BE2C (cell line): ENCODE results near the gene BCL11A.

Experiments used
- DNase-seq: peaks from one replicate; pipeline ENCODE4 v3.0.0-alpha.2; 2020
- H3K27me3 ChIP-seq: fragments of 250-450 bp; sonication (Bioruptor Pico); 2 replicates; pipeline ENCODE4 v1.5.1; 2020; ENCODE audit warnings: mild to moderate bottlenecking
- H3K36me3 ChIP-seq: fragments of 250-450 bp; sonication (Bioruptor Pico); 2 replicates; pipeline ENCODE4 v1.5.1; 2020; ENCODE audit warnings: mild to moderate bottlenecking
- H3K4me1 ChIP-seq: fragments of 250-450 bp; sonication (Bioruptor Pico); 2 replicates; pipeline ENCODE4 v1.5.1; 2020
- H3K4me3 ChIP-seq: 2 replicates; pipeline ENCODE4 v1.5.1; 2011; ENCODE audit warnings: low read depth, low read length
- H3K9me3 ChIP-seq: fragments of 250-450 bp; sonication (Bioruptor Pico); 2 replicates; pipeline ENCODE4 v1.5.1; 2020
- TF ChIP-seq, protein P1 (sequence below): IDR thresholded peaks from 2 replicates; pipeline ENCODE4 v1.5.1; 2012; ENCODE audit warnings: mild to moderate bottlenecking, low read depth, low read length

BCL11A gene

DNA sequence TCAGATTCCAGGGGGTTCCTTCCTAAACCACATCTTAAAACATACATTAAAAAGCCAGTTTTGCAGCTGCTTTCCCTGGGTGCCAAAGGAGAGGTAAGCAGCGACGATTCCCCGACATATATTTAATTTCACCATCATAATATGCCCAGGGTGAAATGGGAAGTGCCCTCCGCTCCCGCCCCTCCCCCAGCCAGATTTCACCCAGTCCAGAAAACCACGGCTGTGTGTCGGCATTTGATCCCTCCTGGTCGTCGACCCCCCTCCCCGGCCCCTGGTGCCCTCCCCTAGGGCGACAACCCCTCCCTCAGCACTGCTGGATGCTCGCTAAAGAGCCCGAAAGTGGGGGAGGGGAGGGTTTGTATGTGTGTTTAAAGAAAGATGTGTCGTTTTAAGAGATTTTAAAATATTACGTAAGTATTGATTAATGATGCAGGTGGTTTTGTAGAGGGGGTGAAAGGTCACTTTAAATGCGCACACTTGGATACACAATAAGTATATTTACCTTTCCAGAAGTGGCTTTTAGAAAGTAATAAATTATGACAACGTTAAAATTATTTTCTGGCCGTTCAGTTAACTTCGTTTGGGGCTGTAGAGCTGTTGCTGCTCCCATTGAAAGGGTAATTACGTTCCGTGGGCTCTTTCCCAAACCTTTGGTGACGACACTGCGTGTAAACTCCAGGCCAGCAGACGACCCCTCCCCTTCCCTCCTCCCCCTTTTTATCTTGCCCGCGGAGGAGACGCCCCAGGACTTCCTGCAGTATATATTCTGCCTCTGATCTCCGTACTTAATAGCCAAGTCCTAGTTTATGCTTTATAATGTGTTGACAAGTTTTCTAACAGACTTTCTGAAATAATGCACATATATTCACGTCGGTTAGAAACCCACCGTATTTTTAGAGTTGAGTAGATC, 3.4 kb upstream of the BCL11A start:
- TF ChIP-seq, protein P1, sequence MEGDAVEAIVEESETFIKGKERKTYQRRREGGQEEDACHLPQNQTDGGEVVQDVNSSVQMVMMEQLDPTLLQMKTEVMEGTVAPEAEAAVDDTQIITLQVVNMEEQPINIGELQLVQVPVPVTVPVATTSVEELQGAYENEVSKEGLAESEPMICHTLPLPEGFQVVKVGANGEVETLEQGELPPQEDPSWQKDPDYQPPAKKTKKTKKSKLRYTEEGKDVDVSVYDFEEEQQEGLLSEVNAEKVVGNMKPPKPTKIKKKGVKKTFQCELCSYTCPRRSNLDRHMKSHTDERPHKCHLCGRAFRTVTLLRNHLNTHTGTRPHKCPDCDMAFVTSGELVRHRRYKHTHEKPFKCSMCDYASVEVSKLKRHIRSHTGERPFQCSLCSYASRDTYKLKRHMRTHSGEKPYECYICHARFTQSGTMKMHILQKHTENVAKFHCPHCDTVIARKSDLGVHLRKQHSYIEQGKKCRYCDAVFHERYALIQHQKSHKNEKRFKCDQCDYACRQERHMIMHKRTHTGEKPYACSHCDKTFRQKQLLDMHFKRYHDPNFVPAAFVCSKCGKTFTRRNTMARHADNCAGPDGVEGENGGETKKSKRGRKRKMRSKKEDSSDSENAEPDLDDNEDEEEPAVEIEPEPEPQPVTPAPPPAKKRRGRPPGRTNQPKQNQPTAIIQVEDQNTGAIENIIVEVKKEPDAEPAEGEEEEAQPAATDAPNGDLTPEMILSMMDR = no peak
- H3K9me3 ChIP-seq = no peaks in the 10 kb centered on the region
- no peaks in the 10 kb centered on the region for H3K4me1 ChIP-seq
- peaks cover 32% of the 10 kb centered on the region for H3K27me3 ChIP-seq
- DNase-seq = no peak
- no peak overlapping the region for H3K4me3 ChIP-seq
- no peaks in the 10 kb centered on the region for H3K36me3 ChIP-seq

DNA sequence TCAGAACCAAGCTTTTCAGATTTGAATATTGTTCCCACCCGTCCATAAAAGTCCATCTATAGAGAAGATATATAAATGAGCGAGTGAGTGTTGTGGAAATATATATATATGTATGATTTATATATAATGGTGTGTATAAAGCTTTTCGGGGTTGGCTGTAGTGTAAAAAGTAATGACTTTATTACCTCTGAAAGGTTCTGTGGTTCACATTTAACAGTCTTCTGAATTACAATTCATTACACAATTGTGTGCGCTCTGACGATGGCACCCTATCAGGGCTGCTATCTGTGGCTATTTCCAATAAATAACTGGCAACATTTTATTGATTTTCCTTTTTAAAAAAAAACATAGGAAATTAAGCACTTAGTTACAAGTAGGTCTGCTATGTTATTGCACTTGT, 2.7 kb upstream of the BCL11A start:
- Histone ChIP-seq H3K4me3 (no peak overlapping the region), H3K9me3 (no peaks in the 10 kb centered on the region), H3K36me3 (no peaks in the 10 kb centered on the region), H3K4me1 (no peaks in the 10 kb centered on the region), H3K27me3 (peaks cover 31% of the 10 kb centered on the region)
- DNase-seq = no peak
- TF ChIP-seq, protein P1 = no peak

DNA sequence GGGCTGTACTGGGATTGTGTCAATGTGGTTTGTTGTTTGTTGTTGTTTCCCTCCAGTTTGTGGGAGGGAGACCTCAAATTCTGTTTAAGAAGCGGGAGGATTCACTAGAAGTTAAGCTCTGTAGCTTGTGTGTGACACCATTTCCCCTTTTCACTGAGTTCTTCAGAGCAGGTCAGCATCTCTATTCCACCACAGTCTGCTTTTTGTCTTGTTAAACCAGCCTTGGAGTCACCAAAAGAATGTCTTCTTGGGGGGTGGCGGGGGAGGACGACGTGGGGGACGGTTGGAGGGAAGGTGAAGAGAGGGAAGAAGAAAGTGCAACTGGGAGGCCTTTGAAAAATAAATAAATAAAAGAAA, 2.3 kb upstream of the BCL11A start:
- no peaks in the 10 kb centered on the region for H3K36me3 ChIP-seq
- H3K4me3 ChIP-seq = peak overlapping the region; percentile 68; the same call in 1 of the 2 replicates
- no peaks in the 10 kb centered on the region for H3K9me3 ChIP-seq
- peaks cover 27% of the 10 kb centered on the region for H3K27me3 ChIP-seq
- no peak for DNase-seq
- TF ChIP-seq, protein P1 = no peak
- H3K4me1 ChIP-seq = no peaks in the 10 kb centered on the region

DNA sequence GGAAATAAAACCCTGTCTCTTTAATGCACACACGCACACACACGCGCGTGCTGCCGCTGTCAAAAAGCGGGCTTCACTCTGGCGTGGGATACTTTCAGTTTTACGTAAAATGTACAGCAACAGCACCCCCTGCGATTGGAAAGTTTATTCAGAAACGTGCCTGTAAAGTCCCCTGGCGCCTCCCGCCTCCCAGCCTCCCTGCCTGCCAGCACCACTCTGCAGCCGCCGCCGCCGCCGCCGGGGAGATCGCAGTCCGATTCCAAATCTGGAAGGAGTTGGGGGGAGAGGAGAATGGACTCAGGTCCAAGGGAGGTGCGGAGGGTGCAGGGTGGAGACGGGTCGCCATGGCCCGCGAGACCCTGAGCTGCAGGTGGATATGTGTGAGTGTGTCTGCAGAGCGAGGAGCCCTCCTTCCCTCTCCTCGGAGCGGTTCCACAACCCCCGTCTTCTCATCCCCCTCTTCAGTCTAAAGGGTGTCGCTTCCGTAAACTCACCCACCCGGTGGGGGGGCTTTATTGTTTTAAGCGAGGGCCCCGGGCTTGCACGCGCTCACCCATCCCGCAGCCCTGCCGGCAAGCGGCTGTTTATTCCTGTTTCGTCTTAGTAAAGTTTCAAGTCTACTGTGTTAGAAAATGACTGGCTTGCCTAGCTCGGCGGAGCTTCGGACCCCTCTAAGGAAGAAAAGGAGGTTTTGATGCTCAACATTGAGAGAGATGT, 1.8 kb upstream of the BCL11A start:
- no peaks in the 10 kb centered on the region for H3K36me3 ChIP-seq

DNA sequence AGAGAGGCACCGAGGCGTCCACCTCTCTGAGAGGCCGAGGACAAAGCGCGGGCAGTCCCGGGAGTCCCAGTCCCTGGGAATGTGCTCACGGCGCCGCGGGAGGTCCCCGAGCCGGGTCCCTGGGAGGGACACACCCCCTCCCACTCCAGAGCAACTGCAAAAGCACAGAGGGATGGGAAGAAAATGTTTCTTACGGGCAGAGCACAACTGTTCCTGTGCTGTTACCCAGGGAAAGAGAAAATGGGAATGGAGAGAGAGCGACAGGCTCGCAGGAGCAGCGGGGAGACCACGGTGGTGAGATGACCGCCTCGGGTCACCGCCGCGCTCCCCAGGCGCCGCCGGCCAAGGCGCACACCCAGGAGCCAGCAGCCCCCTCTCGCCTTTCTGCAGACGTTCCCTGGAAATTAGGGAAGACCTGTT, 1.2 kb upstream of the BCL11A start:
- TF ChIP-seq, protein P1 = no peak
- peak overlapping the region; percentile 68 for H3K4me3 ChIP-seq
- no peaks in the 10 kb centered on the region; the same call in 1 of the 2 replicates for H3K36me3 ChIP-seq
- H3K9me3 ChIP-seq = no peaks in the 10 kb centered on the region
- H3K4me1 ChIP-seq = no peaks in the 10 kb centered on the region
- H3K27me3 ChIP-seq = peaks cover 27% of the 10 kb centered on the region
- peak; percentile 30 for DNase-seq

More for the DNA sequence above, 1.8 kb upstream of the BCL11A start:
- TF ChIP-seq, protein P1 = peak; percentile 42
- DNase-seq = peak; percentile 67
- Histone ChIP-seq H3K4me1 (no peaks in the 10 kb centered on the region), H3K27me3 (peaks cover 27% of the 10 kb centered on the region), H3K9me3 (no peaks in the 10 kb centered on the region), H3K4me3 (peak overlapping the region; percentile 68)
